Renal cortical epithelial cell (primary cell): ENCODE measurements around the gene WWOX. TPM values are rescaled to one million over a fixed set of nuclear protein-coding genes. Genes with fewer than 3 reads are reported as not detected.
"Not testable (repeated sequence)": the region's sequence is repeated elsewhere in the genome, so short reads cannot be mapped to it uniquely, and the experiment has no call there.

Experiments used
- DNase-seq: peaks from one replicate; pipeline ENCODE4 v3.0.0-alpha.2; 2011; ENCODE audit warnings: low read depth
- total RNA-seq: library from RNA; depleted of rRNA; stranded (reverse); fragments of >200 nt; gene quantifications from 2 replicates; pipeline ENCODE4 v1.2.3, GENCODE V29; 2014

Gene WWOX
- total RNA-seq, 1 donor from 2014 or later, result 29.5 TPM

- DNase-seq, result no peak
Measured at GRCh38 chr16:78684030-78684611, 584.7 kb downstream of the WWOX start.

DNA sequence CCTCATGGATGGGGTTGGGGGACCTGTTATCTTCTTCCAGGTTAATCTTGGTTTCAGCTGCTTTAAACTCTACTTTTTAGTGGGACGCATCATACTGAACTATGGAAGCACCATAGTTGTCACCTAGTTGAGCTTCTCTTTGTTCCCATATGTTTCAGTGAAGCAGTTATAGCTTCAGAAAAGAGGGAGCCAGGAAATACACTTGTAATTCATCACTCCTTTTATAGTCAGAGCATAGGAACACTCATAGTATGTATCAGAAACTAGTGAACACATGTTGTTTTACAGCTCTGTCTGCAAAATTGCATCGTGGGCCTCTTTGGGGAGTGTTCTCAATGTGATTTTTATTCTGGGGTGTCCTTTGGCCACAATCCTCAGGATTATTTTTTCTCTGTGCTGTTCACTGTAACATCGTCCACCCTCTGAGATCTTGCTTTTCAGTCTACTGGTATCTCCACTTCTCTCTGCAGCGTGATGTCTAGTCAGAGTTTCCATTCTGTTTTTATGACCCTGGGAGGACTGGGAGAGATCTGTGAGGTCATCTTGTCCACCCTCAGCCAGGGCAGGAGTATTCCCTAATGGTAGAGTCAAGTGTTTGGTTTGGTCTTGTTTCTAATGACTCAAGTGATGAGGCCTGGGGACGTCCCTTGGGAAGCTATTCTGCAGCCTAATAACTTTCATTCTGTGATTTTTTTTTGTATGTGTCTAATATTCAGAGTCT, 585.4 kb downstream of the WWOX start:
- DNase-seq, result no peak

DNA sequence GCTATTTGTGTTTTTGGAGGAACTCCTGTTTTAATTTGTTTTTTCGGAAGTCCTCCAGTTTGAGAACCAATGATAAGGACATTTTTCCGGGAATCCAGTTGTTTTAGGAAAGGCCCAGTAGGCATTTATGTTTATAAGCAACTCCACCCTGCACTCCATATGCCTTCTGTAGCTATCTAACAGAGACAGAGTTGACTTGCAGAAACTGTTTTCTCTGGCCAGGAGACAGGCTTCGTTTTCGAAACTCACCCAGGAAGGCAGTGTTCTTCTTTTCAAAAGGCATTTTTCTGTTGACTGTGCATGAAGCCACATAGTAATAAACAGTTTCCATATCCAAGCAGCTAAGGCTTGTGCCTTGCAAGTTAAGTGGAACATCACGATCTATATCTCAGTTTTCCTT, 587.1 kb downstream of the WWOX start:
- no peak for DNase-seq

DNA sequence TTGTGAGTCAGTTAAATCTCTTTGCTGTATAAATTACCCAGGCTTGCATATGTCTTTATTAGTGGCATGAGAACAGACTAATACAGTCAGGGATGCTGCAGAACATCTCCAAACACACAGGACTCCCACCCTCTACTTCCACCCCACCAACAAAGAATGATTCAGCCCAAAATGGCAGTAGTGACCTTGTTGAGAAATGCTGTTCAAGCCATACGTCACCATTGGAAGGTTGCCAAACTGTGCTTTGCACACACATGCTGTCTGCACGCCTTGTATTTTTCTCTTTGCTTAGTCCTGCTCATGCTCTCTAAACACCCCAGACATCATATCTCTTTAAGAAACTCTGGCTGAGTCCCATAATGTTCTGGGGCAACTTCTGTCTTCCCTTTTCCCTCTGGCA, 589.6 kb downstream of the WWOX start:
- no peak for DNase-seq

- no peak for DNase-seq
Measured at GRCh38 chr16:78689536-78689935, 590.1 kb downstream of the WWOX start.

GRCh38 chr16:78690510-78690909, 591.1 kb downstream of the WWOX start:
- DNase-seq, result no peak

DNA sequence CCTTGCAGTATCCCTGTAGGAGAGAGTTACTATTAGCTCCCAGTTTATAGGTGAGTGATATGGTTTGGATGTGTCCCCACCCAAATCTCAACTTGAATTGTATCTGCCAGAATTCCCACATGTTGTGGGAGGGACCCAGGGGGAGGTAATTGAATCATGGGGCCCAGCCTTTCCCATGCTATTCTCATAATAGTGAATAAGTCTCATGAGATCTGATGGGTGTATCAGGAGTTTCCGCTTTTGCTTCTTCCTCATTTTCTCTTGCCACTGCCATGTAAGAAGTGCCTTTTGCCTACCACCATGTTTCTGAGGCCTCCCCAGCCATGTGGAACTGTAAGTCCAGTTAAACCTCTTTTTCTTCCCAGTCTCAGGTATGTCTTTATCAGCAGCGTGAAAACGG, 592.3 kb downstream of the WWOX start:
- not testable (repeated sequence) for DNase-seq

- no peak for DNase-seq
Measured at GRCh38 chr16:78693496-78693895, 594.0 kb downstream of the WWOX start.

DNA sequence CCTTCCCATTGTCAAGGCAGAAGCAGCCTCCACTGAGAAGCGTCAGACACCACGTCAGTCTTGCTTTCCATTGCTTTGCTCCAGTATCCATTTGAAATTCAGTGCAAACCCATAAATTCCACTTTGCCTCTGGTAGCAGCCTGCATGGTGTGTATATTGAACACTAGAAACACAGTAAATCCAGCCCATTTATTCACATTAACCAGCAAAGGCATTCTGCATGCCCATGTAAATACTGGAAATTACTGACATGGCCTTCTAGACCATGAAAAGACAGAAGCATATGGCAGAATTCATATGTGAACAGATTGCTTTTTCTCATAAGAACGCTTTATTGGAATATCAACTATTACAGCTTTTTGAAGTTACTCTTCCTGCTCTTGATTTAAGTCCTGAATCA, 595.0 kb downstream of the WWOX start:
- DNase-seq, result no peak

- DNase-seq, result no peak
Measured at GRCh38 chr16:78695391-78695790, 595.9 kb downstream of the WWOX start.

DNA sequence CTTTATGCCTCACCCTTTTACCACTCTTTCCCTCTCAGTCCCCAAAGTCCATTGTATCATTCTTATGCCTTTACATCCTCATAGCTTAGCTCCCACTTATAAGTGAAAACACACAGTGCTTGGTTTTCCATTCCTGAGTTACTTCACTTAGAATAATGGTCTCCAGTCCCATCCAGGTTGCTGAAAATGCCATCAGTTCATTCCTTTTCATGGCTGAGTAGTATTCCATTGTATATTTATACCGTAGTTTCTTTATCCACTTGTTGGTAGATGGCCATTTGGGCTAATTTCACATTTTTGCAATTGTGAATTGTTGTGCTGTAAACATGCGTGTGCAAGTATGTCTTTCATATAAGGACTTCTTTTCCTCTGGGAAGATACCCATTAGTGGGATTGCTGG, 597.3 kb downstream of the WWOX start:
- no peak for DNase-seq

GRCh38 chr16:78697426-78697825, 598.0 kb downstream of the WWOX start:
- no peak for DNase-seq

GRCh38 chr16:78703936-78704335, 604.5 kb downstream of the WWOX start:
- DNase-seq, result no peak

DNA sequence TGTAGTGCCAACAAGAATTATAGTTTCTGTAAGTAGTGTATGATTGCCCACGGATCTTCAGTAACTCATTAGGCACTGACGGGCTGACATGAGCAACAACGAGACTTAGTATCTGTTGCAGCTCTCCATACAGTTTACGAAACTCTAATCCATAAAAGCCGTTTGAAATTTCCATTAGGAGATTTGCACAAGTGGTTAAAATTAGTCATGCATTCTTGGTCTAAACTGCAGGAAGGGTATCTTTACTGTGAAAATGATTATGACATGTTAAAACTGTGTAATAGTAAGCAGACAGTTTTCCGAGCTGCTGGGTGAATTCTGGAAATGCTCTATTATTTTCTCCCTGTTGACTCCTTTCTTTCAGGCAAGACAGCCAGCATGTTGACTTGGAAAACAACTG, 605.0 kb downstream of the WWOX start:
- DNase-seq, result no peak

DNA sequence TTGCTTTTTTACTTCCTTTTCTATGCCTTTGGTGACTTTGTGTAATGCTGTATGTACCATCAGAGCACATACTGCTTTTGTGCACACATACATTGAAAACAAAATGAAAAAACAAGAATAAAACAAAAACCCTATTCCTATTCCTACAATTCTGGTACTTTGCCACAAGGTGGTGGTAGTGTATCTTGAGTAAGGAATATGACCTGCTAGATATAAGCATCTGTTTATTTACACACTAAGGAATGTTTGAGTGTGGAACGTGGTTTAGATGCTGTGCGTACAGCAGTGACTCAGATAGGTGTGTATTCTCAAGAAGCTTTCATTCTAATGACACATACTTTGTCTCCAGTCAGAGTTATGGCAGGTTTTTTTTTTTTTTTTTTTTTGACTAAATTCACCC, 606.2 kb downstream of the WWOX start:
- peak; percentile 9 for DNase-seq

DNA sequence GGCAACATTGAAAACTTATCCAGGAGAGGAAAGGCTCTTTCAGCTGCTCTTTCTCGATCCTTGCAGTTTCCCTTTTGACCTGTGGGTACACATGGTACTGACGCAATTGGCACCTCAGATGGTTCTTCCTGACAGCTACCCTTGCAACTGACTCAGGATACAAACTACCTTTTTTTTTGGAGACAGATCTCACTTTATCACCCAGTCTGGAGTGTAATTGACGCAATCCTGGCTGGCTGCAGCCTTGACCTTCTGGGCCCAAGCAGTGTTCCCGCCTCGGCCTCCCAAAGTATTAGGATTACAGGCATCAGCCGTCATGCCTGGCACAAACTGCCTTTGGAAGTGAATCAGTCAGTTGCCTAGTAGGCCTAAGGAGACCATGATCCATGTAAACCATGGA, 607.2 kb downstream of the WWOX start:
- no peak for DNase-seq

DNA sequence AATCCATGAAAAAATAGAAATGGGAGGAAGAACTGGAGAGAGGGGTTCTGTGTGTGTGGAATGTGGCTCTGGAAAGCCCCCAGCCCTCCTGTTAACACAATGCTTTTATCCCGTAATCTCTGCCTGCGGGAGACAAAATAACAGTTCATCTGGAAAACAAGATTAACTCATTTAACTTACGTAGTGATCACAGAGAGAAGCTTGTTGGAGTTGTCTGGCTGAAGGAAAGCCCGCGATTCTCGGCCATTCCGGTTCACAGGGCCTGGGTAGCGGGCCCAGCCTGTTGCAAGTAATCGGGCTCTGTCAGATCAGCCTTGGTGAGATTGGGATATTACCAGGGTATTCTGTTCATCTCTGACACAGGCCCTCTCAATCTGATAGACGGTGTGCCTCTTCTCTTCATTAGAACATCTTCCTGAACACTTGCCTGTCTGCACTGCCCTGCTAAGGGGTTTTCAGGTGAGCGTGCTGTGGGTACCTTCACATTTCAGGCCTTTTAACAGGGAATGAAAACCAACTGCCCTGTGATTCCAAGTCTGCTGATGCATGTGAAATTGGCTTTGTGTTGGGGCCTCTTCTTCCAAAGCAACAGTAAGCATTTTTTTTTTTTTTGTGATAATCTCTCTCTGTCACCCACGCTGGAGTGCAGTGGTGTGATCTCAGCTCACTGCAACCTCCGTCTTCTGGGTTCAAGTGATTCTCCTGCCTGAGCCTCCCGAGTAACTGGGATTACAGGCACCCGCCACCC, 609.9 kb downstream of the WWOX start:
- no peak for DNase-seq

- no peak for DNase-seq
Measured at GRCh38 chr16:78715106-78715505, 615.7 kb downstream of the WWOX start.

- DNase-seq, result no peak
Measured at GRCh38 chr16:78715673-78716072, 616.2 kb downstream of the WWOX start.

DNA sequence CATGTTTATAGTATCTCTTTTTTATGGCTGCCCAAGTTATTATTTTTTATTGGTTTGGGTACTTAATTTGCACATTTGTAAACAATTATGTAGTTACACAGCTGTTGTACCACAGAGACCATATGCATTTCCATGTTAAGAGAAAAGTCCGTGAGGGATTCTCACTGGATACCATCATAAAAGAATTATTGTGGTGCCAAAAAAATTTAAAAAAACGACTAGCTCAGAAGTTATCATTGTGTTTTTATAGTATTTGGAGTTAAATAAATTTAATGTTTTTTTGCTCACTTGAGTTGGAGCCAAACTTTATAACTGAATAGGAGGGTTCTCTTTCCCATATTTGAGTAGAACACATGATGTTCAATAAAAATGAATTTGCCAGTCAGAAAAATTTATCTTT, 618.7 kb downstream of the WWOX start:
- DNase-seq, result no peak

- DNase-seq, result no peak
Measured at GRCh38 chr16:78720416-78720815, 621.0 kb downstream of the WWOX start.

DNA sequence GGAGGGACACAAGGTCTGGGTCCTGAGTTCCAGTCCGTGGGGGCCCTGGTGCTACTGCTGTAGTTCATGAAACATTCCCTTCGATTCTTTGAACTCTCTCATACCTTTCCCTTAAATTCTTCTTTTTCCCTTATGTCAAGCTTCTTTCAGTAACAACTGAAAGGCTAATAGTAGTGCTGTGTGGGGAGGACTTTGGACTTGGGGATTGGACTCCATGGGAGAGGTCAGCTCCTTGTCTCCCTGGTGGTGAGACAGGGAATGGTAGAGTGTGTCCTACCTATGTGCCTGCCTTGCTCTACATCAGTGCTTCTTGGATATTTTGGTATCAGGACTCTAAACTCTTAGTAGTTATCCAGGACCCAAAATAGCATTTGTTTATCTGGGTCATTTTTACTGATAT, 628.1 kb downstream of the WWOX start:
- DNase-seq, result no peak

DNA sequence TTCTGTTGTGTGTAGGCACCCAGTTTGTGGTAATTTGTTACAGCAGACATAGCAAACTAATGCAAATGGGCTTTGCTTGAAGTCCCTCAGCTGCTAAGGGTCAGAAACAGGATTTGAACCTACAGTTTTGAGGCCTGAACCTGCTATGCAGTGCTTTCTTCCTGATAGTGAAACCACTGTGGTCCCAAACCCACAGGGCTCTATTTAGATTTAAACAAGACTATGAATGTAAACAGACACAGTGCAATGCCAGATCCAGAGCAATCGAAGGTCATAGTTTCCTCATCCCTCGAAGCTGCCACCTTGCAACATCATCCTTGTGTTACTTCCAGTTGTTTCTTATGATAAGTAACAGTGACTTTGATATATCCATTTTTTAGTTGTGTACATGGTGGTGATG, 630.2 kb downstream of the WWOX start:
- no peak for DNase-seq
